ENCODE data around the gene SLC25A39.

SLC25A39 gene

DNA sequence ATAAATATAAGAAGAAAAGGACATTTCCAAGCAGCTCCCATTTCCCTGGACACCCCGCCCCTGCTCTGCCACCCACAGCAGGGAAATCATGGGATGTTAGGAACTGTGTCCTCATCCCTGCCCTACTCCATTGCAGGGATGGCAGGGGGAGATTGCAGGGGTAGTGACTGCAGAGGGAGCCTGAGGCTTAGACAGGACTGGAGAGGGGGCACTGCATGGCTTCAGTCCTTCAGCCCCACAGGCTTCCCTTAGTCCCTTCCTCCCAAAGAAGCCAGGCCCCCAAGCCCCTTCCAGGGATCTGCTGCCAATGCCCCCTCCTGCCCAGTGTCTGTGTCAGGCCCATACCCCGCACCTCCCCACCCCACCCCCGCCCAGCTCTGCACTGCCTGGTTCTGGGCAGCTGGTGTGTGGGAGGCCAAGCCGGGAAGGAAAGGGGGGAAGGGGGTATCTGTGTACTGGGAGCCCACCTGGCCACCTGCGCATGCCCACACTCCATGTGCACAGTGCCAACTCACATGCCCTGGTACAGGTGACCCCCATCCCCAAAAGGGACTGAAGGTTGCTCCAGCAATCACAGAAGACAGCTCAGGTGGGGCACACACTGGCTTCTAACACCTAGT lies 13.0 kb downstream of the SLC25A39 start:
- no peak for DNase-seq

DNA sequence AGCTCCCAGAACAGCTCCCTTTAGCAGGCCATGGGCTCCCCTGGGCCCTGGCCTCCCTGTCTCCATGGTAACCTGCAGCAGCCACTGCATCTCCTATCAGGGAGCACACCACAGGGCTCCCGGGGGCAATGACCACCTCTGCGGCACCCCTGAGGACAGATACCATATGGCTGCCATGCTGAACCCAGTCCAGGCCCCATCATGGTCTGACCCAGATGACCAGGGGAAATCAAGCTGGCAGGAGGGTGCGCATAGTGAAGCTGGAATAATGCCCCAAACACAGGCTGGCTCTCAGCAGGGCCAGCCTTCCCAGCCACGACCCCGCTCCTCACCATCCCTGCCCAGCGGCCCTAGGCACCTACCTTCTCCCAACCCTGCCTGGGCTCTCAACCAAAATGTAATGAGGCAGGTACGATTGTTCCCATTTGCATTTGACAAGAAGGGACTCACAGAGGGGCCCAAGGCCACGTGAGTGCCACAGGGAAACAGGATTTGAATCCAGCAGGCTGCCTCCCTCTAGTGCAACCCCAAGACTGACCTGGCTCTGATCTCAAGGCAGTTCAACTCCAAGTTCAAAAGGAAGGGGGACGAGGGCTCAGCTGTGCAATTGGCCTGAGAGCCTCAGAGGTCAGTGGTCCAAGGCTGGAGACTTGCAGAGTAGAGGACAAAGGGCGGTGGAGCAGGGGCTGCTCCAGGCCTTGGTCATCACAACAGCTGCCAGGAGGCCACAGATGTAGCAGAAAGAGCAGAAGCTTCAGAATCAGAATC lies 13.8 kb downstream of the SLC25A39 start:
- no peak for DNase-seq

DNA sequence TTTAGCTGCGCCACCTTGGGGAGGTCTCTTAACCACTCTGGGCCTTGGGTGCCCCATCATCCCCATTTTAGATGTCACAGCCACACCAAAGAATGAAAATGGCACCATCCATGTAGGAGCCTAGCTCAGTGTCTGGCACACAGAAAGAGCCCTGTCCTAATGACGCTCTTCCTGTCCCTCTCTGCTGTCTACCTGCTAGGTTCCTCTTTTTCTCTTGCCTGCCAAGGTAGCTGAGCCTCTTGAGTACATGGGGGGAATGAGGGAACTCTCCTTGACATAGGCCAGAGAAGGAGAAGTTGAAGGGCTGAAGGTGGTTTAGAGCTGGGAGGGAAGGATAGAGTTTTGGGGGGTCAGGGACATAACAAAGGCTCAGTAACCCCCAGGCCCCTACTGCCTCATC lies 14.4 kb downstream of the SLC25A39 start:
- DNase-seq: no peak

DNA sequence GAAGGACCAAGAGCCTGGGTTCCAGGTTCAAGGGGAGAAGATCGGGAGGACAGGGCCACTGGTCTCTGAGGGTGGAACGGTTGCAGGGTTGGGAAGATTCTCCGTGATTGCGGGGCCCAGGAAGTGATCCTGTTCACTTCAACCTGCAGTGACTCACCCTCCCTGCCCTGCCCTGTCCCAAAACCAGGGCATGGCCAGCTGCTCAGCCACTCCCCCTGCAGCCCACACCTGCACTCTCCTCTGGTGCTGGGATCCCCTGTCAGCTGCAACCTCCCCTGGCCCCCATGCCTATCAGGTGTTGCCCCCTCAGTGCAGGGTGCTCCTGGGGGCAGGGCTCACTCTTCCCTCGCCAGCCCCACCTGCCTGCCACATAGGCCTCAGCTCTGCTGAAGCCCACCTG lies 15.2 kb downstream of the SLC25A39 start:
- no peak for DNase-seq

DNA sequence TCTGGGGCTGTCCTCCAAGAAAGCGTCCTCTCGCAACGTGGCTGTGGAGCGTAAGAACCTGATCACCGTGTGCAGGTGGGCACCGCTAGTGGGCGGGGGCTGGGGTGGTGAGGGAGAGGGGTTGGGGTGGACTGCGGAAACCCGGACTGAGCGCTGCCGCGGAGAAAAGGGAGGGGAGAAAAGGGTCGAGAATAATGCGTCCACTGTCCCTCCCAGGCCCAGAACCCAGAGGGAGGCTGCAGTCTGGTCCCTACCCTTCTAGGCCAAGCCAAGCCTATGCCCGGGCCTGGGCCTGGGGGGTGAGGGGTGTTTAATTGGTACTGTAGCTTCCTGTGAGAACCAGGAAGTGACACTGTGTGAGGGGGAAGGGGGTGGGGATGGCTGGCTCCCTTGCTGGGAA lies 15.8 kb downstream of the SLC25A39 start:
- DNase-seq: no peak

DNA sequence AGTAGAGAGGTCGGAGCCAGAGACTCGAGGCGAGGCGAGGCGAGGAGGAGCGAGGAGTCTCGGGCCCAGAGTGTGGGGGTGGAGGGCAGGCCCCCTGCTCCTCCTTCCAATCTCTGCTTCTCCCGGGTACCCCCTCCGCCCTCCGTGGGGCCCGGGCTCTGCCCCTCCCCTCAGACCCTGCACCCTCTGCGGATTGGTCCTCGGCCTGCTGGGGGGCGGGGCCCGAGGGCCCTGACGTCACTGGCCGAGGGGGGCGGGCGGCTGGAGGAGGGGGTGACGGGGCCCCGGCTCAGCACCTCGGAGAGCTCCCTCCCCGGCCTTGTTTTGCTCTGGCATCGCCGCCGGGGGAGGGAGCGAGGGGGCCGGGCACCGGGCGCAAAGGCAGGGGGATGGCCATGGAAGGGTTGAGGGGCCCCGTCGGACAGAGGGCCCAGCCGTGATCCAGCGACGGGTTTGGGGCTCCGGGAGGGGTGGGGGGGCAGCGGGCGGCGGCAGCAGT lies 16.3 kb downstream of the SLC25A39 start, which contains the start of gene RUNDC3A:
TSS of gene RUNDC3A (plus strand) at position 282 of the 499 bp plus-strand sequence. CDS start 232 bp downstream, outside the sequence.
- DNase-seq: peak; percentile 79 to 80

DNA sequence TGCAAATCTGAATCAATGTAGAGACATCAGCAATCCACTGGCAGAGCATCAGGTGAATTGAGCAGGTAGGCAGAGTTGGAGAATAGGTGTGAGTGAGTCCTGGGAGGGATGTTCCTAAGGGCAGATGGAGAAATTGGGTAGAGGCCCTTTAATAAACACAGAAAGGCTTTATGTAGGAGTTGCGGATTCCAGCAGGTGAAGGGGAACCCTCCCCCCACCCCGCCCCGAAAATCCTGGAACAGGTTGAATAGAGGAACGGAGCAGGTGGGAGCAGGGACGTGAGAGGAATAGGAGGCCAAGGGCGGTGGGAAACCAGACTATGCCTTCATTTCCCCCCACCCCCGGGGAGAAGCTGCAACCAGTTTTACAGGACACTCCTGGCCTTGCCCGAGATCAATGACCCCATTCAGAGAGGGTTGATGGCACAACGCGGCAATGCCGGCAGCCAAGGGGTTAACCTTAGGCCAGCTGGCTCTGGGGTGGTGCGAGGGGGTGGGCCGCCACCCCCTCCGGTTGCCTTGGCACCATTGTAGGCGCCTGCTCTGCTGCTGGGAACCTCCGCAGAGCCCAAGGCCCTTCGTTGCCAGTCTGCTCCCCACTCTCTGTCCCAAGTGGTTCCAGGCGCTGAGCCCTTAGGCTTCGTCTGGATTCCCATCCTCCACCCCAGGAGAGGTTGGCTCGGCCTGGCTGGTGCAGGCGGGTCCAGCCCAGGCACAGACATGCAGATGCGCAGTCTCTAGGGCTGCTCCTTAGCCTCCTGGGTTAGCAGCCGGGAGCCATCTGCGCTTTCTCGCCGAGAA lies 17.0 kb downstream of the SLC25A39 start:
- DNase-seq: no peak

DNA sequence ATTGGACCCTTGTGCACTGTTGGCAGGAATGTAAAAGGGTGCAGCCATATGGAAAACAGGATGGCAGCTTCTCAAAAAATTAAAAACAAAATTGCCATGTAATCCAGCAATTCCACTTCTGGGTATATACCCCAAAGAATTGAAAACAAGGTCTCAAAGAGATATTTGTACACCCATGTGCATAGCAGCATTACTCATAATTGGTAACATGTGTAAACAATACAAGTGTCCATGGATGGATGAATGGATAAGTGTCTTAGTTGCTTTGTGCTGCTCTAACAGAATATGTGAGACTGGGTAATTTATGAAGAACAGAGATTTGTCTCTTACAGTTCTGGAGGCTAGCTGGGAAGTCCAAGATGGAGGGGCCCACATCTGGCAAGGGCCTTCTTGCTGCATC lies 20.0 kb downstream of the SLC25A39 start:
- DNase-seq: no peak

DNA sequence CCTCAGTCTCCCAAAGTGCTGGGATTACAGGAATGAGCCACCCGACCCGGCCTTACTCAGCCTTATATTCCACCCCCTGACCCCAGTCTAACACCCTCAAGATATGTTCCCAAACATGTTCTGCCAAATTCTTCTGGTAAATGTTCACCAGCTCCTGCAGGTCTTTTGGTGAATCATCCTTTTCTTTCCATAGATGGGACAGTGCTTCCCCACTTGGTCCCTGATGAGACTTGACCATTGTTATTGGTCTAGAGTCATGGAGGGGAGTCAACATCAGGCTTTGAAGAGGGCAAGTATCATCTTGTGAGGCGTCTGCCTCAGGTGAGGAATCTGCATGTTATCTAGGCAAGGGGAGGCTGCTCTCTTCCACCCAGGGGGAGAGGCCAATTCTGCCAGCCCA lies 26.6 kb downstream of the SLC25A39 start:
- DNase-seq: no peak

DNA sequence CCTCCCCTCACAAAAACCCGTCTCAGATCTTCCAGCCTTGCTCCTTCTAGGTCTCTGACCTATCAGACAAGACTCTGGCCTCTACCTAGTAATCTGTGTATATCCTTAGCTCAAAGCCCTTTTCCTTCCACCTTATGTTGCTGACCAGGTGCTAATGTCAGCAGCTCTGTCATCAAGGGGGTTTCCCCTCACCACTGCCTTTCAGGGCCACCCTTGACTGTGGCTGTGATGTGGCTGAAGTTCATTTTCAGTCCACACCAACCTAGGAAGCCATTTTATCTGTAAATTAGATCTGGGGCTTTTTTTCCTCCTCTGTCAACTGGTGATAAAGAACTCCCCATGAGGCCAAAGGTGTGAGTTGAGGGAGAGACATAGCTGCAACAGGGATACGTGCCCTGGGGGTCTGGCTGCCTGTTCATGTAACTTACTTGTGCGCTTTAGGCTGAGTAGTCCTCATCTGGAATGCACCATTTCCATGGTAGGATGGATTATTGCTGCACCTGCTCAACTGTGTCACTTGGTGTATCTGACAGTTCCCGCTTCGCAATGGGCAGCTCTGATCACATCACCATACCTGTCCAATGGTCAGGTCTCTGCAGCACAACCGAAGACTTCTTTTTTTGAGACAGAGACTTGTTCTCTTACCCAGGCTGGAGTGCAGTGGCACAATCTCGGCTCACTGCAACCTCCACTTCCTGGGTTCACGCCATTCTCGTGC lies 31.0 kb downstream of the SLC25A39 start:
- DNase-seq: no peak

DNA sequence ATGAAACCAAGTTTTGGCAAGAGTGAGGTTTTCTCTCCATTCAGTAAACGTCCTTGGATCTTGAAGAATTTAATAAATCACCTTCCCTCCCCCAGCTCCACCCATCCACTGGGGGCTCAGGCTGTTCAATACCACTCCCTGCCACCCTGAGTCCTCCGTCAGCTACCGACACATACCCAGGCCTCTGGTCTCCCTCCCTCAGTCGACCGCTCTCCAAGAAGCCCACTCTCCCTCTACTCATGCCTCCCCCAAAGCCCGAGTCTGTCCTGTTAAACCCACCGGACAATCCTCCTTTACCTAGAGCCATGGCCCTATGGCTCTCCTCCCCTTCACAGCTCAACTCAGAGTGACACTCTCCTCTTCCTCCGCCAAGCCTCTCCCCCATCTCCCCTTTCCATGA lies 37.0 kb downstream of the SLC25A39 start:
- DNase-seq: no peak

DNA sequence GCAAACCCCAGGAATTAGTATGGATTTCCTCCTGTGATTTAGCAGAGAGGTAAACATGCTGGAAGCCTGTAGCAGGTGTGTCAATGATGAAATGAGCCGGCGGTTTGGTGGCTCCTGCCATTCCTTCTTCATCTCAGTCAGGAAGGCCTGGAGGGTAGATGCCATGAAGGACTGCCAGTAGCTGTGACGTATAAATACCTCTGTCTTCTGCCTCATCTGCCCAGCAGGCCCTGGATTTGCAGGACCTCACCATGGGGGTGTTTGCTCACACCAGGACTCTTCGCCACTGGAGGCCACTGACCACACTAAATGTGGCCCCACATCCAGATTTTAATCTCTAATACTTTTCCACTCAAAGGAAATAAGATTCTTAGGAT lies 40.6 kb downstream of the SLC25A39 start:
- no peak for DNase-seq

DNA sequence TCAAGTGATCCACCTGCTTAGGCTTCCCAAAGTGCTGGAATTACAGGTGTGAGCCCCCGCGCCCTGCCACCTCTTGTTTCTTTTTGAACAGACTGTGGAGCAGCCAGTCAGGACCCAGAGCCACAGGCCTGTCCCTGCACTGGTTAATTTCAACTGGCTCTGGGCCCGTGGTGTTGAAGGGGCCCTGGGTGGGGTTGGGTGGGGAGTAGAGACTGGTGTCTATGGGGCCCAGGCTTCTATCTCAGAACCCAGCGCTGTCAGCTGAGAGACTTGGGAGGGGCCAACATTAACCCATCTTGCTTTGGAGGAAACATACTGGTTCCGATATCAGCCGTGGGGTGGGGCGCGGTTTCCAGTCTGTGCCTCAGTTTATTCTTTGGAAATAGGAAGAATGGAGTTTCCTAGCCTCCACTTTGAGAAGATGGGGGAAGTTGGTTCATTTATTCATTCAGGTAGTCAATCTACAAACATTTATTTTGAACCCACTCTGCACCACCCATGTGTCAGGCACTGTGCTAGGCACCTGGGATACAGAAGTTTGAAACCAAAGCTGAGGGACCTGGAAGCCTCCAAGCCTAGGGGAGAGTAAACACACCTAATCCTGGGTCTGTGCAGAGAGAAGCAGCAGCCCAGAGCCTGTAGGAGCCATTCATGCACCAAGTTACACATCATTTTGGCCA lies 41.1 kb downstream of the SLC25A39 start:
- DNase-seq: no peak

DNA sequence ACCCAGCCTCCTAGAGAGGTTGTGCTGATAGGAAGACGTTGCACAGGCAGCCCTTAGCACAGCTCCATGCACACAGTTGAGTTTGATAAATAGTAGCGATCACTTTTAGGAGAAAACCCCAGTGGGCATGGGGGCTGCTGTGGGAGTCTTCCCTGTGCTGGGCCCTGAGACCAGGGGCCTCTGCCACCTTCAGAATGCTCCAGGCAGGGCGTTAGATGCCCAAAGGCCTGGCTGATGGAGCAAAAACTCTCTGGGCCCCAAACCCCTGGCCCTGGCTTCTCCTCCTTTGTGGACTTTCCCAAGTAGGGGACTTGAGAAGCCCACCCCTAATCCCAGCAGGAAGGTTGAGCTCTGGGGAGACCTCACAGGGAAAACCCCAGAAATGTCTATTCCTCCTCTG lies 42.4 kb downstream of the SLC25A39 start:
- no peak for DNase-seq

DNA sequence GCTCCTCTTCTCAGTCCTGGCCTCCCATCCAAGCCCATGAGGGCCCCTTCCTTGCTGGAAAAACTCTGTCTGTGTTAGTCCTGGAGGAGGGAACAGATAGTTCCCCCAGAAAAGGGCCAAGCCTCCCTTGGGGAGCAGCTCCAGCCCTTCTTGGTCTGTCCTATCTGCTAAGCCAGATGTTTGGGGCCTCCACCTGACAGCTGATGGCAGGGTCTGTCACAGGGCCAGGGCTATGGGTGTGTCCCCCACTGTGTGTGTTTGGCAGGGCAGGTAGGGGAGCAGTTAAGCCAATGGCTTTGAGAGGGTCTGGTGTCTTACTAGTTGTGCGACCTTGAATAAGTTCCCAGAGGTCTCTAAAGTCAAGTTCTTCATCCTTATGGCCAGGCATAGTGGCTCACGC lies 43.1 kb downstream of the SLC25A39 start:
- DNase-seq: no peak

DNA sequence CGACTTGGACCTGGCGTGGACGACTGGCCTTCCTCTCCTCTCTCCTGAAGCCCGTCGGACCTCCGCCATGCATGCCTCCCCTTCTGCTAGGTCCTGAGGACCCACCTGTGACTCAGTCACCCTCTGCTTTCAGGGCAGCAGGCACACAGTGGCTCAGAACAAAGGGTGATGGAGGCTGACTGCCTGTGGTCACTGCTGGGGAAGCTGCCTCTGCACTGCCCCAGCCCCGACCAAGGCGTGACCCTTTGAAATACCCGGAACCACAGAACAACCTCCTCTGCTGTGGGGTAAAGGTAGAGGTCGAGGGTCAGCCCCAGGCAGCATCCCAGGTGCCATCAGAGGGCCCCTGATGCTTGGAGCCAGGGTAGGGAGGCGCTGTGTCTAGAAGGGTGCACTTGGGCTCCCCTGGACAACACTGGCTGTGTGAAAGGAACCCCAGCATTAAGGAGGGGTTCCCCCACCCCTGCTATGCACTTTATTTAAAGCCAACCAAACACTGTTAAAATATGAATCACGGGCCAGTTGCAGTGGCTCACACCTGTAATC lies 44.2 kb downstream of the SLC25A39 start:
- DNase-seq: no peak

DNA sequence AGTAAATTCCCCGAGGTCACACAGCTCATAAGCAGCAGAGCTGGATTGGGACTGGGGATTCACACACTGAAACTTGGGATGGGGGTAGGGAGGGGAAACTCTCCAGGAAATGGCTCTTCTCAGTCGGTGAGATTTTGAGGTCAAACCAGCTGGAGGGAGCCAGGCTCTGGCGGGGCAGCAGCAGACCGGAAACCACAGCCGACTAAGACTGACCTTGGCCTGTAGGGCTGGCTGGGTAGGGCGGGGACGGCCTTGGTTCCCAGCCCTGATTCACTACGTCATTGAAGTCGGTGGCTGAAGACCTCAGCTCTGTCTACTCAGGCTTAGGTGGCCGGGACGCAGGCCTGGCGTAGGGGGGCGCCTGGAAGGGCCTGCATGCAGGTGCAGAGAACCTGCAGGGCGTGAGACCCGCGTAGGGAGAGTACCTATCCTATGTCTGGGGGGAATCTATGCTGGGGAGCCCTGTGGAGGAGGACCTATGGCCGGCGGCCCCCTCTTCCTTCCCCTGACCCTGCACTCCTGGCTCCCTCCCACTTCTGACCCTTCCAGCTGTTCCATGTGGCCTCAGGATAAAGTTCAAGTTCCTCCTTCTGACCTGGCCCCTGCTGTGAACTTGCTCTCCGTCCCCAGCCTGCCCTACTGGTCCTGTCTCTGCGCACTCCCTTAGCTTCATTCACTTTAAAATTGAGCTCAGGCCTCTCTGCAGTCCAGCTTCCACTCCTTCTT lies 44.8 kb downstream of the SLC25A39 start:
- no peak for DNase-seq

DNA sequence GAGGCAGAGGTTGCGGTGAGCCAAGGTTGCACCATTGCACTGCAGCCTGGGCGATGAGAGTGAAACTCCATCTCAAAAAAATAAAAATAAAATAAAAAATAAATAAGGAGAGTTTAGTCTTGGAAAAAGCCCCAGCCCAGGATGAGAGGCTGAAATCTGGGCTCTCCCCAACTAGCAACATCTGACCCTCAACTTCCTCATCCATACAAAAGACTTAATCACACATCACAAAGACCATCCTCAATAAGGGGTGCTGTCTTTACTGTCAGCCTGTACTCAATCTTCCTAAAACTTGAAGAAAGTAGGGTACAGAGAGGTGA lies 45.3 kb downstream of the SLC25A39 start:
- no peak for DNase-seq

DNA sequence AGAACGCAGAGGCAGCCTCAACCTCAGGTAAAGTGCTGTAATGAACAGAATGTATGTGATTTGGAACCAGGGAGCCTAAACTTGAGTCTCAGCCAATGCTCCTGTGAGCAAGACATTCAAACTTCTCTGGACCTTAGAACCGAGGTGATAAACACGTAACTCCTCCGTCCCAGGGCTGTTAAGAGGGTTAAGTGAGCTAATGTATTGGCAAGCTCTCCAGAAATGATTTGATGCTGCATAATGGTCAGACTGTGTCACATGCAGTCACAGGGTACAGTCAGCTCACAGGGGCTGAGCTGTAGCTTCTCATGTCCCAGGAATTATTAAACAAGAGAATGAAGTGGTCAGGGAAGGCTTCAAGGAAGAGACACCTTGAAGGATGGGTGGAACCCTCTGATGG lies 46.6 kb downstream of the SLC25A39 start:
- no peak for DNase-seq

DNA sequence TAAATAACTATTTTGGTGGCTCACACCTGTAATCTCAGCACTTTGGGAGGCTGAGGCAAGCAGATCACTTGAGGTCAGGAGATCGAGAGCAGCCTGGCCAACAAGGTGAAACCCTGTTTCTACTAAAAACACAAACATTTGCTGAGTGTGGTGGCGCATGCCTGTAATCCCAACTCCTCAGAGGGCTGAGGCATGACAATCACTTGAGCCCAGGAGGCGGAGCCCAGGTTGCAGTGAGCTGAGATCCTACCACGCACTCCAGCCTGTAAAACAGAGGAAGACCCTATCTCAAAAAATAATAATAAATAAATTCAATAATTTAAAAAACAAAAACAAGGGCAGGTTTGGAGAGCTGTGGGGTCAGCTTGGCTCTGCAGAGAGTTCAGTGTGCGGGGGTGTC lies 51.0 kb downstream of the SLC25A39 start:
- DNase-seq: no peak

DNA sequence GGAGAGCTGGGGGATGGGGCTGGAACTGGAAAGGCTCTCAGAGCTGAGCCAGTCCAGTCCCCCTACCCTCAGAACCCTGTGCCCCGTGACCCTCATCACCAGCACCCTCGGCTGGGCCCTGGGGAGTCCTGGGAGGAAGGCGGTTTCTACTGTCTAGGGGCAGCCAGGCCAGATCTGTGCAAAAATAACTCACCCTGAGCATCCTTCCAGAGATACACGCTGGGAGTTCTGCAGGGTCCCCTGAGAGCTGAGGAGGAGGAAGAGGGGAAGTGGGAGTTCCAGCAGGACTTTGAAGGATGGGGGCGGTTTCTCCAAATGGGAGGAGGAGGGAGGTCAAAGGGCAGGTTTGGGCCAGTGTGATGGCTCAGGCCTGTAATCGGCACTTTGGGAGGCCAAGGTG lies 51.7 kb downstream of the SLC25A39 start:
- no peak for DNase-seq

Measured in activated CD4-positive, alpha-beta T cell treated with anti-CD3 and anti-CD28 coated beads for 4 hours (primary cell).